Neural progenitor cell (in vitro differentiated cells): Measurements from ENCODE around the gene PDE6A.

Experiments
- EZH2 ChIP-seq: fragments of 200-600 bp; sonication (generic); IDR thresholded peaks from 2 replicates; pipeline ENCODE4 v1.6.1; 2017; ENCODE audit warnings: antibody characterized with exemption, mild to moderate bottlenecking, moderate library complexity
- EZH2phosphoT487 ChIP-seq: fragments of 200-600 bp; sonication (generic); IDR thresholded peaks from 2 replicates; pipeline ENCODE4 v1.6.1; 2017; ENCODE audit warnings: antibody characterized with exemption
- TF ChIP-seq, protein P1 (sequence below): fragments of 200-600 bp; sonication (generic); IDR thresholded peaks from 2 replicates; pipeline ENCODE4 v1.5.1; 2017; ENCODE audit warnings: antibody characterized with exemption, mild to moderate bottlenecking

DNA sequence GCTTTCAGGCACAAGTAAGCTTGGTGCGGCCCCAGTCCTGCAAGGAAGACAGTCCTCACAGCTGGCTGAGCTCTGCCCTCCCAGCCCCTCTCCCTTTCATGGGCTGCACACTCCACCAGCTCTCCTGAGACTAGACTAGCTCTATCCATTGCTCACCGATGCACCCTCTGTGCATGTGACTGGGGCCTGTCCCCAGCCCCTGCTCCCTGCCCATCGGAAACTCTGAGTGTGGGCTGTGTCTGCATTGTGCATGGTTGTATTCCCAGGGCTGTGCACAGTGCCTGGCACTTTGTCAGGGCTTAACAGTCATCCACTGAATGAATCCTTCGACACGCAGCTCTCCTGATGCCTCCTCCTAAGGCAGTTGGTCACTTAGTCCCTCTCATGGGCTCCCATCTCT is 122.3 kb downstream of the PDE6A start:
- TF ChIP-seq, protein P1, sequence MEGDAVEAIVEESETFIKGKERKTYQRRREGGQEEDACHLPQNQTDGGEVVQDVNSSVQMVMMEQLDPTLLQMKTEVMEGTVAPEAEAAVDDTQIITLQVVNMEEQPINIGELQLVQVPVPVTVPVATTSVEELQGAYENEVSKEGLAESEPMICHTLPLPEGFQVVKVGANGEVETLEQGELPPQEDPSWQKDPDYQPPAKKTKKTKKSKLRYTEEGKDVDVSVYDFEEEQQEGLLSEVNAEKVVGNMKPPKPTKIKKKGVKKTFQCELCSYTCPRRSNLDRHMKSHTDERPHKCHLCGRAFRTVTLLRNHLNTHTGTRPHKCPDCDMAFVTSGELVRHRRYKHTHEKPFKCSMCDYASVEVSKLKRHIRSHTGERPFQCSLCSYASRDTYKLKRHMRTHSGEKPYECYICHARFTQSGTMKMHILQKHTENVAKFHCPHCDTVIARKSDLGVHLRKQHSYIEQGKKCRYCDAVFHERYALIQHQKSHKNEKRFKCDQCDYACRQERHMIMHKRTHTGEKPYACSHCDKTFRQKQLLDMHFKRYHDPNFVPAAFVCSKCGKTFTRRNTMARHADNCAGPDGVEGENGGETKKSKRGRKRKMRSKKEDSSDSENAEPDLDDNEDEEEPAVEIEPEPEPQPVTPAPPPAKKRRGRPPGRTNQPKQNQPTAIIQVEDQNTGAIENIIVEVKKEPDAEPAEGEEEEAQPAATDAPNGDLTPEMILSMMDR: no peak
- TF ChIP-seq EZH2phosphoT487 (no peak), EZH2 (no peak)
